ENCODE measurements around the gene SLC9A1.

Gene SLC9A1

DNA sequence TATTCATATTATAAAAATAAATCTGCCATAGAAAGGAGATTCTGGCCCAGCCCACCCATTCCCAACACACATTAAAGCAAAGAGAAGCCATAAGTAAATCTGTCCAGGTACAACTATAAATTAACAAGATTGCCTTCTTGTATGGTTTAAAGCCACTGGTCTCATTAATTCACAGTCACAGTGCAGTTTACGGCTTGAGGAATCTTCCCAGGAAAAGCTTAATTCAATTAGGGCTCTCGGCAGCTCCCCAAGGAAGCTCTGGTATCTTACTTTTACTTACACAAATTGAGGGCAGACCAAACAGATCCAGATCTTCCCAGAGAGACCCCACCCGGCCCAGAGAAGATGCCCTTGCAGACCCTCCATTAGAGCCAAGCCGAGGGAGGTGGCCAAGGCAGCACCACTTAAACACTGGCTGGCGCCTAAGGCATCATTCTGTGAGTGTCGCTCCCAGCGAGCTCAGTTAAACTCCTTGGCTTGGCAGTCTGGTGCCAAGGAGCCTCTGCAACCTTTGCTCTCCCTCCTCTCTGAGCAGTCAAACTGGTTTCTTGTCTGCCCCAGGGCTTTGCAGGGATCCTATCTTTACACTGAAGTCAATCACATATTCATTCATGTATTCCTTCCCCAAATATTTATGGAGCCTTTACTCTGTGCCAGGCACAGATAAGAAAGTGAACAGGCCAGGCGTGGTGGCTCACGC lies 10.7 kb downstream of the SLC9A1 start:
- no peak for DNase-seq (ENCODE audit: low spot score)
- peak overlapping the region; percentile 78 for H3K27ac ChIP-seq (ENCODE audit: poor library complexity, severe bottlenecking)
- no peak for ATAC-seq (ENCODE audit: low read depth)
- peaks cover 55% of the 10 kb centered on the region for H3K4me1 ChIP-seq (ENCODE audit: insufficient read depth, poor library complexity, severe bottlenecking)
- peaks cover 24% of the 10 kb centered on the region for H3K36me3 ChIP-seq (ENCODE audit: low read depth)
- no peak overlapping the region for H3K4me3 ChIP-seq (ENCODE audit: severe bottlenecking)
- TF ChIP-seq, protein P1, sequence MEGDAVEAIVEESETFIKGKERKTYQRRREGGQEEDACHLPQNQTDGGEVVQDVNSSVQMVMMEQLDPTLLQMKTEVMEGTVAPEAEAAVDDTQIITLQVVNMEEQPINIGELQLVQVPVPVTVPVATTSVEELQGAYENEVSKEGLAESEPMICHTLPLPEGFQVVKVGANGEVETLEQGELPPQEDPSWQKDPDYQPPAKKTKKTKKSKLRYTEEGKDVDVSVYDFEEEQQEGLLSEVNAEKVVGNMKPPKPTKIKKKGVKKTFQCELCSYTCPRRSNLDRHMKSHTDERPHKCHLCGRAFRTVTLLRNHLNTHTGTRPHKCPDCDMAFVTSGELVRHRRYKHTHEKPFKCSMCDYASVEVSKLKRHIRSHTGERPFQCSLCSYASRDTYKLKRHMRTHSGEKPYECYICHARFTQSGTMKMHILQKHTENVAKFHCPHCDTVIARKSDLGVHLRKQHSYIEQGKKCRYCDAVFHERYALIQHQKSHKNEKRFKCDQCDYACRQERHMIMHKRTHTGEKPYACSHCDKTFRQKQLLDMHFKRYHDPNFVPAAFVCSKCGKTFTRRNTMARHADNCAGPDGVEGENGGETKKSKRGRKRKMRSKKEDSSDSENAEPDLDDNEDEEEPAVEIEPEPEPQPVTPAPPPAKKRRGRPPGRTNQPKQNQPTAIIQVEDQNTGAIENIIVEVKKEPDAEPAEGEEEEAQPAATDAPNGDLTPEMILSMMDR (IDR thresholded peaks at IDR 0.05; ENCODE audit: poor library complexity, severe bottlenecking): no peak
- no peaks in the 10 kb centered on the region for H3K27me3 ChIP-seq (ENCODE audit: insufficient read depth, poor library complexity, severe bottlenecking)
- H3K9me3 ChIP-seq (ENCODE audit: severe bottlenecking): no peaks in the 10 kb centered on the region

DNA sequence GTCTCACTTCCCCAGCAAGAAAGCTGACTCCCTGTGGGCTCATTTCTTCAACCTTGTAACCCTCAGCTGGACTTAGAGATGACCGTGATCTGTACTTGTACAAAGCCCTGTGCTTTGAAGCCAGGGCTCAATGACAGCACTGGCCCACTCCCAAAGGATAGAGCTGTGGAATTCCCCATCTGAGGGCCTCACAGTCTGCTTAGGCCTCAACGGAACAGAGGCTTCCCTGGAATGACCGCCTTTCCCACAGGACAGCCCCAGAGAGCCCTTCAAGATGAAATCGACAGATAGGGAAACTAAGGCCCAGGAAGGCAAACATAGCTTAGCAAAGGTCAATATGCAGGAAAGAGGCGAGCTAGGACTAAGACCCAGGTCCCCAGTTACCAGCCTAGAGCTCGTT lies 11.5 kb downstream of the SLC9A1 start:
- no peaks in the 10 kb centered on the region for H3K27me3 ChIP-seq (ENCODE audit: insufficient read depth, poor library complexity, severe bottlenecking)
- no peak for ATAC-seq (ENCODE audit: low read depth)
- TF ChIP-seq, protein P1 (IDR thresholded peaks at IDR 0.05; ENCODE audit: poor library complexity, severe bottlenecking): no peak

DNA sequence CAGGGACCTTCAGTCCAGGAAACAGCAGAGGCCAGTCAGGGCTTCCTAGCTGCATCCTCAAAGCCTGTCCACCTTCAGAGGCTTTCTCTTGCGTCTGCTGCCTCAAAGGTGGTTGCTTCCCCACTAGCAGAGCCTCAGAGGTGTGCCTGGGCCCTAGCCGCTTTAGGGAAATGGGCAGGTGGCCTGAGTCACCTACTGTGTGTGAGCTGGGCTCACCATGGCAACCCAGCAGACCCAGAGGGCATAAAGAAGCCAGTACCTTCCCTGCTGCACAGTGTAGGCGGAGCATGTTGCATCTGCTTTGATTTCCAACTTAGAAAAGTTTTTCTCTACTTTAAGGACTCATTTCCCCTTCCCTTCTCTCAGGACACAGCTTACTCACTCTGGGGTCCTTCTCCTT lies 12.5 kb downstream of the SLC9A1 start:
- Histone ChIP-seq H3K4me3 (ENCODE audit: severe bottlenecking) (no peak overlapping the region), H3K4me1 (ENCODE audit: insufficient read depth, poor library complexity, severe bottlenecking) (peaks cover 61% of the 10 kb centered on the region), H3K27ac (ENCODE audit: poor library complexity, severe bottlenecking) (peak overlapping the region; percentile 78), H3K36me3 (ENCODE audit: low read depth) (peaks cover 25% of the 10 kb centered on the region; the same call in 1 of the 2 replicates), H3K9me3 (ENCODE audit: severe bottlenecking) (no peaks in the 10 kb centered on the region), H3K27me3 (ENCODE audit: insufficient read depth, poor library complexity, severe bottlenecking) (no peaks in the 10 kb centered on the region)
- ATAC-seq (ENCODE audit: low read depth): peak; percentile 88
- TF ChIP-seq, protein P1 (IDR thresholded peaks at IDR 0.05; ENCODE audit: poor library complexity, severe bottlenecking): no peak
- peak; percentile 91 for DNase-seq (ENCODE audit: low spot score)

More for the DNA sequence above, 11.5 kb downstream of the SLC9A1 start:
- peaks cover 23% of the 10 kb centered on the region for H3K36me3 ChIP-seq (ENCODE audit: low read depth)
- peak overlapping the region; percentile 78 for H3K27ac ChIP-seq (ENCODE audit: poor library complexity, severe bottlenecking)
- DNase-seq (ENCODE audit: low spot score): no peak
- H3K4me1 ChIP-seq (ENCODE audit: insufficient read depth, poor library complexity, severe bottlenecking): peaks cover 55% of the 10 kb centered on the region
- no peaks in the 10 kb centered on the region for H3K9me3 ChIP-seq (ENCODE audit: severe bottlenecking)
- no peak overlapping the region for H3K4me3 ChIP-seq (ENCODE audit: severe bottlenecking)

DNA sequence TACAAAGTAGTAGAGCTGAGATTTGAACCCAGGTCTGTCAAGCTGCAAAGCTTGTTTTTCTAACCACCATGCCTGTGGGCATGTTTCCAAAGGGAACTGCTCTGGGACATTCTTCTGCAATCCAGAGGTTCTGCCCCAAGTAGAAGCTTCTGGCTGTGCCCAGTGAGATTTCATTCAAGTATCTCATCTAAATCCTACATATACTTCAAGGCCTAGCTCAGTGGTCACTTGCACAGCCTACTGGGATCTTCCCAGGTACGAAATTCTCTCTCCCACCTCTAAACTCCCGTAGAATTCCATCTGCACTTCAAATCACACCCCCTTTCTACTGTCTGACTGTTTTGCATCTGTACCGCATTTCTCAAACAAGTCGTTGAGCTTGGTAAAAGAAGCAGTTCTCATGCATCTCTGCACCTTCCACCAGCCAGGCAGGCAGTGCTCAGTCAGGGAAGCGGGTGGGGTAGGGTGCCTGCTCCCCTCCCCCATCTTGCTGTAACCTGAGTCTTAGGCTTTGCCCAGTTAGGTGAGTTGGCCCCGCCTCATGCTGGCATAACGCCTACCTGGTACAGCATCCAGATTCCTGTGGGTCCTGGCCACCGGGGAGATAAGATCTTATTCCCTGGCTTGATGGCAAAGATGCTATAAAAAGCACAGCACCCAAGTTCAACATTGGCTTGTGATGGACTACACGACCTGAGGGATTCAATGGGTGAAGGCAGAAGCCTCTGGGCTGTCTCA lies 13.5 kb downstream of the SLC9A1 start:
- Histone ChIP-seq H3K27me3 (ENCODE audit: insufficient read depth, poor library complexity, severe bottlenecking) (no peaks in the 10 kb centered on the region), H3K27ac (ENCODE audit: poor library complexity, severe bottlenecking) (peak overlapping the region; percentile 78), H3K4me3 (ENCODE audit: severe bottlenecking) (no peak overlapping the region), H3K9me3 (ENCODE audit: severe bottlenecking) (no peaks in the 10 kb centered on the region), H3K4me1 (ENCODE audit: insufficient read depth, poor library complexity, severe bottlenecking) (peaks cover 59% of the 10 kb centered on the region), H3K36me3 (ENCODE audit: low read depth) (peaks cover 25% of the 10 kb centered on the region; the same call in 1 of the 2 replicates)
- DNase-seq (ENCODE audit: low spot score): peak; percentile 86
- TF ChIP-seq, protein P1 (IDR thresholded peaks at IDR 0.05; ENCODE audit: poor library complexity, severe bottlenecking): no peak
- ATAC-seq (ENCODE audit: low read depth): peak; percentile 52

Measured in RWPE2 (cell line).